AG09309 (cell line): Measurements from ENCODE around the gene UPK3BL1.
"Not testable (repeated sequence)": the region's sequence is repeated elsewhere in the genome, so short reads cannot be mapped to it uniquely, and the experiment has no call there.

Source experiments
- DNase-seq: peaks from one replicate; pipeline ENCODE4 v3.0.0-alpha.2; 2010; ENCODE audit warnings: low read depth
- H3K4me3 ChIP-seq: 2 replicates; pipeline ENCODE4 v1.5.1; 2011; ENCODE audit warnings: mild to moderate bottlenecking, low read depth, low read length, moderate library complexity; ENCODE audit not compliant: control insufficient read depth

The UPK3BL1 gene

DNA sequence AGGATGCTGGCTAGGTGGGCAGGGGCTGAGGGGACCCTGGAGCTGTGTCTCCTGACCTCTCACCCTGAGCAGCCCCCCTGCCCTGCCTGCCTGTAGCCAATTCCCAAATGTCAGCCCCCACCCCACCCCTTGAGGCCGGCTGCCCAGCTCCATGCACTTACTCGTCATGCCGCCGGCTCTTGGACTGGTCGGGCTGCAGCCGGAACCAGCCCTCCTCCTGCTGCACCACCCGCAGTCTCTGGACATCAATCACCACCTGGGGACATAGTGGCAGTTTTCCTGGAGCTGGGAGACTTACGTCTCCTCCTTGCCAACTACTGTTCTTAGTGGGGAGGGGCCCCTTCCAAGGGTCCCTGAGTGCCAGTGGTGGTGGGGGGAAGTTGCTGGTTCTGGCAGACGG lies 42.9 kb downstream of the UPK3BL1 start:
- DNase-seq, H3K4me3 ChIP-seq: not testable (repeated sequence)

GRCh38 chr7:102596036-102596435 lies 46.6 kb downstream of the UPK3BL1 start:
- not testable (repeated sequence) for DNase-seq, H3K4me3 ChIP-seq

- not testable (repeated sequence) for DNase-seq, H3K4me3 ChIP-seq
These were observed 48.8 kb downstream of the UPK3BL1 start for GRCh38 chr7:102593637-102594334.

DNA sequence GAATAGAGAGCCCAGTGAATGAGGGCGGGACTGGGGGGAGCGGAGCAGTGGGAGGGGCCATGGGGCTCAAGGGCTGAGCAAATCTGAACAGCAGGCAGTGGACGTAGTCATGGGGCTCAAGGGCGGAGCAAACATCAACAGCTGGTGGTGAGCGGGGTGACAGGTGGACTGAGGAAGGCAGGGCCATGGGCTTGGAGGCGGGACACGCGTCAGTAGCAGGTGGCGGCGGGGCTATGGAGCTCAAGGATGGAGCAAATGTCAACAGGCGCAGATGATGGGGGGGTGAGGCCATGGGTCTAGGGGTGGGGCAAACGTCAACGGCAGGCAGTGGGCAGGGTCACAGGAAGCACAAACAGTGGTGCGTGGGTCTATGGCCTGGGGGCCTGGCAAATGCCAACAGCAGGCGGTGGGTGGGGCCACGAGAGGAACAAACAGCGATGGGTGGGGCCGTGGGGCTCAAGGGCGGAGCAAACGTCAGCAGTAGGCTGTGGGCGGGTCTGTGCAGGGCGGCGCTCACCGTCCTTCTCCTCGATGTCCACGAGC lies 50.0 kb downstream of the UPK3BL1 start:
- not testable (repeated sequence) for H3K4me3 ChIP-seq, DNase-seq

DNA sequence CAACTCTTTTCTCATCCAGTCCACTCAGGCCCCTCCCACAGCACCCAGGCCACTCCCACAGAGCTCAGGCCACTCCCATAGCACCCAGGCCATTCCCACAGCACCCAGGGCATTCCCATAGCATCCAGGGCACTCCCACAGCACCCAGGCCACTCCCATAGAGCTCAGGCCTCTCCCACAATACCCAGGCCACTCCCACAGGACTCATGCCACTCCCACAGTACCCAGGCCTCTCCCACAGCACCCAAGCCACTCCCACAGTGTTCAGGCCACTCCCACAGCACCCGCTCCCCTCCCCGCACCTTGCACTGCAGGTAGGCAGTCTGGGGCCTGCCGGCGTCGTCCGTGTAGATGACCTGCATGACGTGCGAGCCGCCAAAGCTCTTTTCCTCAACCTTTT lies 52.7 kb downstream of the UPK3BL1 start:
- not testable (repeated sequence) for H3K4me3 ChIP-seq, DNase-seq
